Measurements from ENCODE around the gene TMEM119.

The TMEM119 gene

GRCh38 chr12:108597559-108598471 is at the start of gene TMEM119:
TSS of gene TMEM119 (minus strand) at chr12:108598084. CDS start at chr12:108592383, 5,701 bp downstream.
- DNase-seq: no peak

DNA sequence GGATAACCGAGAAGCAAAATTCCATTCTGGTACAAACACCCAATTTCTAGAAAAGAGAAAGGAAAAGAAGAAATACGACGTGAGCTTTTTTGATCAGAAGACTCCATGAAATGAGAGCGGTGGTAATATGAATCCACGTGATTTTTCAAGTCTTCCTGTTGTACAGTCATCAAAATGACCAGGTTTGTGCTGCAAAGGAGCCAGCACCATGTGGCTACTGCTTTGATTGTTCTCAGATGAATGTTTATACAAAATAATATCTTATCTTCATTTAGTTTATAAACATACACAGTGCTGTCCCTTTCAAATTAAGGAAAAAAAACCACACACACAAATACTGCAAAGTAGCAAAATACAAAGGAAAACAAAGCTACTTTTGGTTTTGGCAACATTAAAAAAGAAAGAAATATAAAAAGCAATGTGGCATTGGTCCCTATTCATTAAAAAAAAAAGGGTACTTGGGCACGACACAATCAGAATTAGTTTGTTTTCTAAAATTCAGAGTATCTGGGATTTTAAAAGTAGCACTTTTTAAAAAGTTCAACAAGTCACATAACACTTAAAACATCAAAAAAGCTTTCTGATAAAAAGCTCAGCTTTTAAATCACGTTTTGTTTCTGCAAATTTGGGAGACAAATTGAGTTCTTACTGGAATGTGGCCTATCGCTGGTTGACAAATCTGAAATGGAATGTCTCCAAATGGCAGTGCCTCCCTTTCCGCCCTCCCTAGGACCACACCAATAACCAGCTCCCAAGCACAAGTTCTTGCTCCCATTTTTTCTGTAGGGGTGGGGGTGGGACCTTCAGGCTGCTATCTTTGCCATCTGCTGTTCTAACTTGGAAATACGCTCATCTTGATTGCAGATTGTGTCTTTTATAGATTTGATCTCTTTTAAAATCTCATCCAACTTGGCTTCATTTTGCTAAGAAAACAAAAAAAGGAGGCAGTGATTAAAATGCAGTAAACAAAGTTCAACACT is 49.0 kb upstream of the TMEM119 start:
- no peak for DNase-seq

DNA sequence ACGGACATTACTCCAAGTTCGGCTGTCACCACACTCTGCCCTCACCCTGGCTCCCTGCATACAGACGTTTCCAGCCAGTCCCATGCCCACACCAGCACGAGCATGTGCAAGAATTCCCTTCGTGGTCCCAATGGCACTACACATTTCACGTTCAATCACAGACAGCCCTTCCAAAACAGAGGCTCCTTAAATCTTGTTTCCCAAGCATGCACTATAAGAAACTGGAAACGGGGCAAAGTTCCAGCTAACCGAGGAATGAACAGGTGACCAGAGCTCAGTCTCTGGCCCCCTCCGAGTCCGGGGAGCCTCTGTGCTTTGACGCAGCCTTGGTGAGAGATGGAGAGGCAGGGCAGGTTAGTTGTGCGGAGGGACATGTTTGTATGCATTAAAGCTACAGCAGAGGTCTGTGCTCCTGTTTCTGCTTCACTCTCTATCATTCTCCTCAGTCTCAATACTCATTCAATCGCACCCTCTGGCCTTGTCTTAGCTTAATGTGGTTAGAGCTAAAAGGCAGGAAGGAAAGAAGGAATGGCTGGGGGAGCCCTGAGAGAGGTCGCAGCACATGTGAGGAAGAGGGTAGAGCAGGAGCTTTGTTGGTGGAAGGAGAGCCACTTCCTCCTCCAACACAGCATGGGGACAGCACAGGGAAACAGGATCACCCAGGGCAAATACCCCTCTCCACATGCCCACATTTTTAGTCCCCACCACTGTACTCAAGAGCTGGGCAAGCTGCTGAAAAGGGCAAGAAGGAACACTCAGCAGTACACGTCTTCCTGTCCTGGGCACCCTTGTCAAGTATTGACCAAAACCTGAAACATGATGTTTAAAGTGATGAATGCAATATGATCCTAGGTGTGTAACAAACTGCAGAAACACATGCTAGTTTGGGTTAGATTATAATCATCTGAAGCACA is 48.1 kb upstream of the TMEM119 start:
- DNase-seq: no peak

DNA sequence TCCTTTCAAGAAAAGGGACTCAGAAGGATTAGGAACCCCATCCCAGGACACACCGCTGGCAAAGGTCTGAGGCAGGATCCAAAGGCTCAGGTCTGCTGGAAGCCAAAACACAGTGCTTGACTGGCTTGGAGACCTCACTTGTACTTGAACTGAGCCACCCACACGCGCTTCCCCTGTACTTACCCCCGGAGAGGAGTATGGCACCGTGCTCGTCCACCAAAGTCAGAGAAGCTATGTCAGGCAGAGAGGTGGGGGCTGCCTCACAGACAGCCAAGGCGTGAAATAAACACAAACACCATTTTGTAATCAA is 46.9 kb upstream of the TMEM119 start:
- DNase-seq: no peak

- no peak for DNase-seq
These were observed 46.3 kb upstream of the TMEM119 start for GRCh38 chr12:108643941-108644810.

DNA sequence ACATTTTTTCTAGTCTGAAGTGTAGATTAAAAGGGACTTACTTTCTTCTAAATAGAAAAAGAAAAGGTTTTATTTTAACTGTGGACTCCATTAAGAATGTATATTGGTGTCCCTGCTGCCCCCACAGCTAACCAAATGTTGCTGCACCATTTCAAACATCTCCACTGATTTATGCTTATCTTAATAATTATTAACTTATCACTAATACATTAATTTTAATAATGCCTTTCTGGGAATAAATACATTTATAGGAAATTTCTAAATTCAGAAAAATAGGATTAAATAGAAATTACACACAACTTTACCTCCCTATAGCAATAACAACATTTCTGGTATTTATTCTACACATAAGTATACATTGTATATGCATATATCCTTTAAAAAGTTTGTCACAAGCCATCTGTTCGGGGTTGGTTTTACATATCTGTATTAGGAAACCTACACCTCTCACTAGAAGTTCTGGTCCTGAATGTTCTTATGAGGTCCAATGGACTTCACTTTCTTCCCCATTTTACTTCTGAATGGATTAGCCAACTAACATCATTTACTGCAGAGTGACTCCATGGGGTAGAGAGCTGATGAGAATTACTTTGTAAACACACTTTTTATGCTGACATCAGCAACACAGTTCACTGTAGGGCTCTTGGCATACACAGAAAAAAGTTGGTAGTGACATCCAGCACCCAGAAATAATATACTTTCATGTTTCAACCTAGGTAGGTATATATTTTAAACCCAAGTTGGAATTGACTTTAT is 45.2 kb upstream of the TMEM119 start:
- DNase-seq: no peak

DNA sequence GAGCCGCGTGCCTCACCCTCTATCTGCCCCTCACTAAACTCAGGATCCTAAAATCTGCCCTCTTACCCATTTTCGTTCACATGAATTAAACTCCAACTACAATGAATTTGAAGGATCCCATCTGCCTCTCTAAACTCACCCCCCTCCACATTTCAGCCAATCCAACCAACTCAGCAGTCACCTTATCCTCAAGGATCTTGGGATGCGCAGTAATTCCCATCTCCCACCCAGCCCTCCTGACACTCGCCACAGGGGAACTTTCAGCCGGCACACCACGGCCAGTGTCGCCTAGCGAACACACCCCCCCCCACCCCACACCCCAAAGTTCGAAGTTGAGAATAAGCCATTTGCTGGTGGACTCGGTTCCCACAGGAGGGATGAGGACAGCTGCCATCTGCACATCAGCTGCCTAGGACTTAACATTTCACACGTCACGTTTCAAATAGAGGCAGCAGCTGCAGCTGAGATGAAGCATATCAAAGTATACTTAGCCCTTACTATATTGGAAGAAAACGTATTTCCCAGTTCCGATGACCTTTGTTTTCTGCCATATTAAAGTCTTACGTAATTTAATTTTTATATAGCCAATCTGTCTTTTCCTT is 44.5 kb upstream of the TMEM119 start:
- peak; percentile 86 for DNase-seq

GRCh38 chr12:108641446-108642268 is 43.8 kb upstream of the TMEM119 start:
- no peak for DNase-seq

DNA sequence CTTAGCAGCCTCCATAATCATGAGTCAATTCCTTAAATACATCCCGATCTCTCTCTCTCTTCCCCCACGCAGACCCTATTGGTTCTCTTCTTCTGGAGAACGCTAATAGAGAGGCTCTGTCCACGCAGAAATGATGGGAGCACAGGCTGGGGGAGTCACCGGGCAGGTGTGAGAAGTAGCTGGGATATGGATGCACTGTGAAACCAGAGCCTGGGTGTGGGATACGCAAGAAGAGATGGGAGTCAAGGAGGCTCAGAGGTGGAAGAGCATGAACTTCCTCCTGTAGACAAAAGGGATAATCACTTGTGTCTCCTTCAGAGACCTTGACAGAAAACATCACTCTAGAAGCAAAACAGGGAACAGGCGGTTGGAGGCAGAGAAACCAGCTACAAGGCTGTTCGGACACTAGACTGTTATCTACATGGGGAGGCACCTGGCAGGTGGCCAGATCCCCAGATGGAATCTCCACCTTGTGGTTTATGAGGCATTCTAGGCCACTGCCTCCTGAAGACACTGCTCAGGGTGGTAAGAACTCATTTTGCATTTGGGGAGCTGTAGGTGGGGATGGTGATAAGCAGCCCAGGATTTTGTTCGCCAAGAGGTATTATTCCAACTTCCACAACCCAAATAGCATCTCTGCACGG is 43.0 kb upstream of the TMEM119 start:
- peak; percentile 58 for DNase-seq

DNA sequence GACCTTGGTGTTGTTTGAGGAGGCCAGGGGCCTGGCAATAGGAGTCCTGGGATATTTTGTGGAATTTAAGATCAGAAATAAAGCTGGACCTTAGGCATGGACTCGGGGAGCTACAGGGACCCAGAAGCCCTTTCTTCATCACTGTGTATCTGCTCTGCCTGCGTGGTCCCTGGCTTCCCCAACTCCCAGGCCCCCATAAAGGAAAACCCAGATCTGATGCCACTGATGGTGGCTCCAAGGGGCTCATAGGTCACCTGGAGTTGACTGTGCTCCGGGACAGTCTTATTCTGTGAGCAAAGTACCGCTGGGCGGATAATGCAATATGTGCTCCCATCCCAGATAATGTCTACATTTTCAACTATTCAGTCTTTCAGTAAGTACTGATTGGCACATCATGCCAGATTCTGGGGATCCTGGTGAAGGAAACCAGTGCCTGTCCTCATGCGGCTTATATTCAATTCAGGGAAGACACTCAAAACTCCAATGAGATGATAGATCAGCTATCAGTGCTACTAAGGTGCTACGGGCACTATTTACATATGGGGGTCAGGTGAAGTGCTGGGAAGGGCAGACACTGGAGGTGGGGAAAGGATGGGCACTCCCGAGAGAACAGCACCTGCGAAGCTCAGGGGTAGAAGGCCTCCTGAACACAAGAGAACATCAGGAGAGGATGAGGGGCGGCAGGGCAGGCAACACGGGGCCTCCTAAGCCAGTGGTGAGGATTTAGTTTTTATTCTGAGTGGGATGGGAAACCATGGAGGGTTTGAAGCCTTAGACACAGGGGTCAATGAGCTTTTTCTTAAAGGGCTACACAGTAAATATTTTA is 41.3 kb upstream of the TMEM119 start:
- DNase-seq: no peak

GRCh38 chr12:108638141-108638827 is 40.4 kb upstream of the TMEM119 start:
- DNase-seq: no peak

GRCh38 chr12:108637222-108637971 is 39.5 kb upstream of the TMEM119 start:
- DNase-seq: no peak

GRCh38 chr12:108635997-108636808 is 38.3 kb upstream of the TMEM119 start:
- peak; percentile 13 for DNase-seq

- DNase-seq: peak; percentile 8
These were observed 37.5 kb upstream of the TMEM119 start for GRCh38 chr12:108635201-108635996.

DNA sequence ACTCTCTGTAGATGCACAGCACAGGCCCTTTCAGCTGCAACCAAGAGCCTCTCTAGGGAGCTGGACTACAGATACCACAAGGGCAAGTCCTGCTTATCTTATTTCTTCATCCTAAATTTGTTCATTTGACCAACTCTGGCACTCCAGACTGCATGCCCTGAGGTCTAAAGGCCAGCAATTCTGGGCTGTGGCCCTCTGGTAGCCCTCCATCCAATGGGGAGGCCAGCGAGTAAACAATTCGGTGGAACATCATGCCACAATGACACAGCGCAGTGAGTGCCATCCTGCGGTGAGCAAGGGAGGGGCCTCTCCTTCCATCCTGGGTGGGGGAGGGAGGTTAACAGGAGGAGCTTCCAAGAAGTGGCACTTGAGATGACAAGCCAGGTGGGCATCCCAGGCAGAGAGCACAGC is 36.5 kb upstream of the TMEM119 start:
- DNase-seq: peak; percentile 66

All from NCI-H187 treated with DMSO at 0.1 percent for 48 hours (cell line).